ENCODE results near the gene KLHL25.
A peak's percentile ranks its signal among the peaks of the same experiment; 100 is the strongest.
"Not testable (repeated sequence)": the region's sequence is repeated elsewhere in the genome, so short reads cannot be mapped to it uniquely, and the experiment has no call there.

KLHL25 gene

GRCh38 chr15:85800478-85801123 lies 5.9 kb upstream of the KLHL25 start:
- DNase-seq: peak; percentile 58

GRCh38 chr15:85796371-85796770 lies 1.6 kb upstream of the KLHL25 start:
- not testable (repeated sequence) for DNase-seq

GRCh38 chr15:85795337-85796305 lies 896 bp upstream of the KLHL25 start:
- DNase-seq: no peak

GRCh38 chr15:85793641-85794597 lies 806 bp downstream of the KLHL25 start:
- peak; percentile 34 for DNase-seq

GRCh38 chr15:85792912-85793590 lies 1.7 kb downstream of the KLHL25 start:
- DNase-seq: peak; percentile 36

GRCh38 chr15:85792102-85792731 lies 2.5 kb downstream of the KLHL25 start:
- no peak for DNase-seq

- DNase-seq: no peak
Measured at GRCh38 chr15:85789496-85789875, 5.2 kb downstream of the KLHL25 start.

- no peak for DNase-seq
Measured at GRCh38 chr15:85788771-85789495, 5.8 kb downstream of the KLHL25 start.

- DNase-seq: no peak
Measured at GRCh38 chr15:85786781-85787114, 8.0 kb downstream of the KLHL25 start.

- peak; percentile 50 for DNase-seq
Measured at GRCh38 chr15:85785887-85786780, 8.6 kb downstream of the KLHL25 start.

- no peak for DNase-seq
Measured at GRCh38 chr15:85782064-85782463, 12.7 kb downstream of the KLHL25 start.

GRCh38 chr15:85781099-85781498 lies 13.6 kb downstream of the KLHL25 start:
- DNase-seq: no peak

GRCh38 chr15:85780225-85780985 lies 14.3 kb downstream of the KLHL25 start:
- DNase-seq: no peak

GRCh38 chr15:85779249-85779648 lies 15.5 kb downstream of the KLHL25 start:
- no peak for DNase-seq

- DNase-seq: no peak
Measured at GRCh38 chr15:85778107-85778776, 16.5 kb downstream of the KLHL25 start.

- no peak for DNase-seq
Measured at GRCh38 chr15:85777250-85778106, 17.2 kb downstream of the KLHL25 start.

GRCh38 chr15:85773970-85774369 lies 20.8 kb downstream of the KLHL25 start:
- DNase-seq: no peak

GRCh38 chr15:85773249-85773648 lies 21.5 kb downstream of the KLHL25 start:
- DNase-seq: no peak

All from EL (cell line).